ENCODE measurements around the gene NFASC. TPM values are rescaled to one million over a fixed set of nuclear protein-coding genes. Genes with fewer than 3 reads are reported as not detected.
A peak's percentile ranks its signal among the peaks of the same experiment; 100 is the strongest.

The NFASC gene
- polyA plus RNA-seq, 3 donors = 0.08 TPM; not detected in 2

DNA sequence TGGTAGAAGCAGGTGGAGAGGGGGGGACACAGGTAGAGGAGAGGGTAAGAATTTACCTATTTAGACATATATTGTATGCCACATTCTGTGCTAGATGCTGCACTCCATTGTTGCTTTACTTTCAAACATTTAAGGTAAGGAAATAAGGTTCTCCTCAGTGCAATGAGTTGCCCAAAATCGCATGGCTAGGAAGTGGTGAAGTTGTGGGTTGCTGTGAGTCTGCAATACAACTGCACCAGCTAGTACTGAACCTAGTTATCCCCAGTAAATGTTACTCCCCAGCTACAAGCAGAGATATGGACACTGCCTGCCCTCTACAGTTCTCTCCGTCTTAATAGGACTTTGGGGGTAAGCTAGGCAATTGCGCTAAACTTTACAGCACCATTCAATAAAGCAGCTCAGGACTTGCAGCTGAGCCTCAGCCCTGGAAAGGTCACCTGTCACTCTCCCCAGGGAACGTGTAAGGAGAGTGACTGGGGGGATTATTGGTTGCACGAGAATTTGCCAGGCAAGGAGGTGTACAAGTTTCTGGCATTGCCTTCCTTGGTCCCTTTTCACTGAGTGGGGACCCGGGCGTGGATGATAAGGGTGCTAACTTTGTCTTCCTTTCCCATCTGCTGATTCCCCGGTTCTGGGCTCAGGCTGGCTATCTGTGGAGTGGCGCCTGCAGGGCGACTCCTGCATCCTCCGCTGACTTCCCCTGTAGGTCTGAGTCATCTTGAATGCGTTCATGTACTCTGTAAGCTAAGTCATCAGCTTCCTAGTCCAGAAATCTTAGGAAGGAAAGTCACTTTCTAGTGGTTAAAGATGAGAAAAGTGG is 101.1 kb downstream of the NFASC start:
- no peaks in the 10 kb centered on the region for H3K79me2 ChIP-seq (ENCODE audit: insufficient read depth, low read length)
- H3K27me3 ChIP-seq (ENCODE audit: control insufficient read depth in 2 of 2, insufficient read depth in 2 of 2, low read length in 2 of 2) = no peaks in the 10 kb centered on the region
- Mint-ChIP-seq H3K9me3 (no peaks in the 10 kb centered on the region), H3K4me1 (peaks cover 45% of the 10 kb centered on the region), H3K4me3 (peak overlapping the region in 1 of 2 donors; percentile 59), H3K27ac (peak overlapping the region; percentile 80 to 91 (median 88)), H3K36me3 (no peaks in the 10 kb centered on the region), H3K27me3 (ENCODE audit: low read depth in 3 of 3) (peaks cover 0 to 16% (median 16%) of the 10 kb centered on the region in 3 donors)
- intact Hi-C loops (cut with micrococcal nuclease) = no loop called here
- H4K20me1 ChIP-seq (ENCODE audit: insufficient read depth, low read length) = no peaks in the 10 kb centered on the region
- no peak overlapping the region for H3K9ac ChIP-seq (ENCODE audit: insufficient read depth, low read length, poor library complexity, severe bottlenecking)
- no peaks in the 10 kb centered on the region for H3K36me3 ChIP-seq (replicated peaks in 1 of 2; ENCODE audit: control insufficient read depth in 1 of 2, insufficient read depth in 2 of 2, low read length in 2 of 2)
- no peak overlapping the region for H3K4me3 ChIP-seq (replicated peaks in 1 of 3; ENCODE audit: low read depth in 2 of 3, low read length in 3 of 3)
- no peak for TF ChIP-seq CTCF (IDR thresholded peaks at IDR 0.05)
- peak; percentile 65 to 81 (median 74) for DNase-seq
- H3K4me1 ChIP-seq (ENCODE audit: control insufficient read depth in 1 of 2, insufficient read depth in 2 of 2, low read length in 2 of 2) = peaks cover 40 to 54% of the 10 kb centered on the region in 2 donors
- peak overlapping the region; percentile 28 to 74 for H3K27ac ChIP-seq (ENCODE audit: low read depth in 1 of 2, low read length in 2 of 2)
- no peak overlapping the region for H2AFZ ChIP-seq (ENCODE audit: insufficient read depth, low read depth, low read length, poor library complexity, severe bottlenecking)
- peak overlapping the region; percentile 38 for H3K4me2 ChIP-seq (replicated peaks; ENCODE audit: extremely low read depth, low read length, poor library complexity, severe bottlenecking)
- H3K9me3 ChIP-seq (replicated peaks in 1 of 2; ENCODE audit: control insufficient read depth in 1 of 2, insufficient read depth in 1 of 2, low read length in 2 of 2) = no peaks in the 10 kb centered on the region
- 0% methylated on average over 5 of the region's 12 CpGs for WGBS (ENCODE audit: insufficient coverage)

DNA sequence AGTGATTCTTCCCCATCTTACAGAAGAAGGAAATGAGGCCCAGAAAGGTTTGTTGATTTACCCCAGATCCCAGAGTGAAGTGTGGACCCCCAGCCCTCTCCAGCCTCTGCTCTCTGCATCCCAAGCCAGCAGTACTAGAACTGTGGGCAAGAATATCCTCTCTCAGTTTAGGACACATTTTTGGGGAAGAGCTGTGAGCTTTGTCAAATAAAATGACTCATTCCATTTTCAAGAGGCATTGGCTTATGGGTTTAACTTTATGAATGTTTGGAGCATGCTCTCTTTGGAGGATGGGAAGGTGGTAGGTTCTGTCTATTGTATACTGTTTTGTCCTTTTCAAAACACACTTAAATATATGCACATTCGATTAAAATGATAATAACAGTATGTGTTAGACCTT is 101.8 kb downstream of the NFASC start:
- no peaks in the 10 kb centered on the region for H3K27me3 ChIP-seq (ENCODE audit: control insufficient read depth in 2 of 2, insufficient read depth in 2 of 2, low read length in 2 of 2)
- peaks cover 0 to 12% (median 10%) of the 10 kb centered on the region in 3 donors for H3K27me3 Mint-ChIP-seq (ENCODE audit: low read depth in 3 of 3)

More for the DNA sequence above, 101.8 kb downstream of the NFASC start:
- peaks cover 49% of the 10 kb centered on the region for H3K4me1 Mint-ChIP-seq
- H3K9ac ChIP-seq (ENCODE audit: insufficient read depth, low read length, poor library complexity, severe bottlenecking) = no peak overlapping the region
- H3K9me3 Mint-ChIP-seq = no peaks in the 10 kb centered on the region
- peak overlapping the region; percentile 76 to 91 (median 88) for H3K27ac Mint-ChIP-seq
- WGBS (ENCODE audit: insufficient coverage) = no CpG with 5 or more reads among the region's 1 CpG
- H3K4me3 Mint-ChIP-seq = no peak overlapping the region
- peak overlapping the region; percentile 22 to 74 for H3K27ac ChIP-seq (ENCODE audit: low read depth in 1 of 2, low read length in 2 of 2)
- no peak overlapping the region for H2AFZ ChIP-seq (ENCODE audit: insufficient read depth, low read depth, low read length, poor library complexity, severe bottlenecking)
- no peak overlapping the region for H3K4me3 ChIP-seq (replicated peaks in 1 of 3; ENCODE audit: low read depth in 2 of 3, low read length in 3 of 3)
- H4K20me1 ChIP-seq (ENCODE audit: insufficient read depth, low read length) = no peaks in the 10 kb centered on the region
- no peak for TF ChIP-seq CTCF (IDR thresholded peaks at IDR 0.05)
- intact Hi-C loops (cut with micrococcal nuclease) = no loop called here
- peak overlapping the region; percentile 38 for H3K4me2 ChIP-seq (replicated peaks; ENCODE audit: extremely low read depth, low read length, poor library complexity, severe bottlenecking)
- no peaks in the 10 kb centered on the region for H3K36me3 Mint-ChIP-seq
- DNase-seq = peak in 2 of 3 donors; percentile 22 to 36
- H3K9me3 ChIP-seq (replicated peaks in 1 of 2; ENCODE audit: control insufficient read depth in 1 of 2, insufficient read depth in 1 of 2, low read length in 2 of 2) = no peaks in the 10 kb centered on the region
- peaks cover 40 to 54% of the 10 kb centered on the region in 2 donors for H3K4me1 ChIP-seq (ENCODE audit: control insufficient read depth in 1 of 2, insufficient read depth in 2 of 2, low read length in 2 of 2)
- no peaks in the 10 kb centered on the region for H3K79me2 ChIP-seq (ENCODE audit: insufficient read depth, low read length)
- no peaks in the 10 kb centered on the region for H3K36me3 ChIP-seq (replicated peaks in 1 of 2; ENCODE audit: control insufficient read depth in 1 of 2, insufficient read depth in 2 of 2, low read length in 2 of 2)

Measured in CD14-positive monocyte (primary cell).